Measurements from ENCODE around the gene ATXN1. TPM values are rescaled to one million over a fixed set of nuclear protein-coding genes. Genes with fewer than 3 reads are reported as not detected.

The ATXN1 gene
- total RNA-seq, 1 experiment from 2014 or later = 8.1 TPM

GRCh38 chr6:16301511-16301910 is 459.7 kb downstream of the ATXN1 start:
- Mint-ChIP-seq H3K4me3 (no peak overlapping the region), H3K27ac (no peak overlapping the region), H3K4me1 (peaks cover 50% of the 10 kb centered on the region)

GRCh38 chr6:16299861-16300260 is 461.4 kb downstream of the ATXN1 start:
- Mint-ChIP-seq H3K27ac (no peak overlapping the region), H3K27me3 (ENCODE audit: low read depth) (no peaks in the 10 kb centered on the region), H3K36me3 (no peaks in the 10 kb centered on the region), H3K9me3 (no peaks in the 10 kb centered on the region), H3K4me3 (no peak overlapping the region), H3K4me1 (peaks cover 34% of the 10 kb centered on the region)
- TF ChIP-seq, protein P1, sequence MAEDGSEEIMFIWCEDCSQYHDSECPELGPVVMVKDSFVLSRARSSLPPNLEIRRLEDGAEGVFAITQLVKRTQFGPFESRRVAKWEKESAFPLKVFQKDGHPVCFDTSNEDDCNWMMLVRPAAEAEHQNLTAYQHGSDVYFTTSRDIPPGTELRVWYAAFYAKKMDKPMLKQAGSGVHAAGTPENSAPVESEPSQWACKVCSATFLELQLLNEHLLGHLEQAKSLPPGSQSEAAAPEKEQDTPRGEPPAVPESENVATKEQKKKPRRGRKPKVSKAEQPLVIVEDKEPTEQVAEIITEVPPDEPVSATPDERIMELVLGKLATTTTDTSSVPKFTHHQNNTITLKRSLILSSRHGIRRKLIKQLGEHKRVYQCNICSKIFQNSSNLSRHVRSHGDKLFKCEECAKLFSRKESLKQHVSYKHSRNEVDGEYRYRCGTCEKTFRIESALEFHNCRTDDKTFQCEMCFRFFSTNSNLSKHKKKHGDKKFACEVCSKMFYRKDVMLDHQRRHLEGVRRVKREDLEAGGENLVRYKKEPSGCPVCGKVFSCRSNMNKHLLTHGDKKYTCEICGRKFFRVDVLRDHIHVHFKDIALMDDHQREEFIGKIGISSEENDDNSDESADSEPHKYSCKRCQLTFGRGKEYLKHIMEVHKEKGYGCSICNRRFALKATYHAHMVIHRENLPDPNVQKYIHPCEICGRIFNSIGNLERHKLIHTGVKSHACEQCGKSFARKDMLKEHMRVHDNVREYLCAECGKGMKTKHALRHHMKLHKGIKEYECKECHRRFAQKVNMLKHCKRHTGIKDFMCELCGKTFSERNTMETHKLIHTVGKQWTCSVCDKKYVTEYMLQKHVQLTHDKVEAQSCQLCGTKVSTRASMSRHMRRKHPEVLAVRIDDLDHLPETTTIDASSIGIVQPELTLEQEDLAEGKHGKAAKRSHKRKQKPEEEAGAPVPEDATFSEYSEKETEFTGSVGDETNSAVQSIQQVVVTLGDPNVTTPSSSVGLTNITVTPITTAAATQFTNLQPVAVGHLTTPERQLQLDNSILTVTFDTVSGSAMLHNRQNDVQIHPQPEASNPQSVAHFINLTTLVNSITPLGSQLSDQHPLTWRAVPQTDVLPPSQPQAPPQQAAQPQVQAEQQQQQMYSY (CRISPR knock-in tag; IDR thresholded peaks at IDR 0.05) = no peak
- TF ChIP-seq MXD4 (CRISPR knock-in tag; IDR thresholded peaks at IDR 0.05; ENCODE audit: borderline replicate concordance) (no peak), ATF2 (CRISPR knock-in tag; IDR thresholded peaks at IDR 0.05; ENCODE audit: borderline replicate concordance, low read depth) (no peak), FOXP4 (CRISPR knock-in tag; IDR thresholded peaks at IDR 0.05) (no peak), TP53 (CRISPR knock-in tag; IDR thresholded peaks at IDR 0.05) (no peak), ATF1 (CRISPR knock-in tag; IDR thresholded peaks at IDR 0.05) (no peak), CTCF (IDR thresholded peaks at IDR 0.05) (no peak)
- no peak for ATAC-seq
- CTCF ChIA-PET = no interaction called here
- POLR2A ChIA-PET = no interaction called here
- no peak for DNase-seq (ENCODE audit: low spot score)

More at GRCh38 chr6:16301511-16301910, 459.7 kb downstream of the ATXN1 start:
- no peaks in the 10 kb centered on the region for H3K9me3 Mint-ChIP-seq
- DNase-seq (ENCODE audit: low spot score) (no peak), ATAC-seq (no peak)
- CTCF ChIA-PET = interaction anchor here (0.6 to 1.5 kb wide), 4 partner anchors 15 to 1430 kb away, joined by 3 to 10 read pairs (median 5); no protein-coding TSS in a partner anchor
- TF ChIP-seq MYBL2 (CRISPR knock-in tag; IDR thresholded peaks at IDR 0.05) (no peak), ZBTB43 (CRISPR knock-in tag; IDR thresholded peaks at IDR 0.05) (no peak)
- POLR2A ChIA-PET = no interaction called here
- peaks cover 9% of the 10 kb centered on the region for H3K27me3 Mint-ChIP-seq (ENCODE audit: low read depth)
- no peaks in the 10 kb centered on the region for H3K36me3 Mint-ChIP-seq

DNA sequence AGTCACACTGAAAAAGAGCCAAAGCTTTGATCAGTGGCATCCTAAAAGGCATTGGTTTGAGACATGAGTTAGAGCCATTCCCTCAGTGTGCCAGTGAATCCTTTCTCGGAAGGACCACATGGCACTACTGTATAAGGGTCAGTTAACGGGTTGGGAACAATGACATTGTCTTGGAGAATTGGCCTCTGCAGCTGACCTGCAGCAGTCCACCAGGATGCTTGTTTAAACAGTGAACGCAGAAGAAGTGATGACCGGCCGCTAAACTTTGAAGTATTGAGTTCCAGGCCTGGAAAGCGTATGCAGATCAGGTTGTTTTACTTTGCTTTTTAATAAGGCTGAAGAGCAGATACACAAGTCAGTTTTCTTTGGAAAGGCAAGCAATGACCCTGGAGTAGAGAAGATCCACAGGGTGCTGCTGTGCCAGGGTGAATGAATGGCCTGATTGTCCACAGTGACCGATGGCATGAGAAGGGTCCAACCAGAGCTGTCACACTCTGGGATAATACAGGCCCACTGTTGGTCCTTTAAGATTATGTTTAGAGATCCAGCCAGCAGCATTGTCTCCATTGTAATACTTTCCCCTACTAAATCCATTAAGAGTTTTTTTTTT is 465.1 kb downstream of the ATXN1 start:
- ATAC-seq = no peak
- H3K36me3 Mint-ChIP-seq = no peaks in the 10 kb centered on the region

More for the DNA sequence above, 465.1 kb downstream of the ATXN1 start:
- ChIA-PET POLR2A (no interaction called here), CTCF (interaction anchor here (0.7 to 1.9 kb wide), 2 partner anchors 10 kb away, joined by 5 to 9 read pairs; no protein-coding TSS in a partner anchor)
- H3K4me3 Mint-ChIP-seq = no peak overlapping the region
- no peaks in the 10 kb centered on the region for H3K4me1 Mint-ChIP-seq
- no peak overlapping the region for H3K27ac Mint-ChIP-seq
- H3K27me3 Mint-ChIP-seq (ENCODE audit: low read depth) = no peaks in the 10 kb centered on the region
- TF ChIP-seq SMAD3 (CRISPR knock-in tag; IDR thresholded peaks at IDR 0.05; ENCODE audit: borderline replicate concordance) (no peak), NR2C2 (CRISPR knock-in tag; IDR thresholded peaks at IDR 0.05) (no peak), ZNF317 (CRISPR knock-in tag; IDR thresholded peaks at IDR 0.05; ENCODE audit: borderline replicate concordance, low read depth) (no peak), MAX (CRISPR knock-in tag; IDR thresholded peaks at IDR 0.05) (no peak), ERG (CRISPR knock-in tag; IDR thresholded peaks at IDR 0.05) (no peak), ZNF425 (CRISPR knock-in tag; conservative IDR thresholded peaks at IDR 0.05) (no peak), JUN (CRISPR knock-in tag; IDR thresholded peaks at IDR 0.05) (no peak), TEAD1 (CRISPR knock-in tag; IDR thresholded peaks at IDR 0.05) (no peak)
- H3K9me3 Mint-ChIP-seq = no peaks in the 10 kb centered on the region
- no peak for DNase-seq (ENCODE audit: low spot score)

Measured in WTC11 (cell line).